Cardiac septum (tissue), 1 donor: ENCODE data around the gene POLR2L. TPM values are rescaled to one million over a fixed set of nuclear protein-coding genes. Genes with fewer than 3 reads are reported as not detected.

Source experiments
- DNase-seq: peaks from one replicate; pipeline ENCODE4 v3.0.0-alpha.2; 2020; ENCODE audit warnings: low spot score
- intact Hi-C: fragments of 100-400 bp; cut with DNase I; formaldehyde crosslinking; loops from one replicate; pipeline ENCODE4 v1.14.0; 2022
- total RNA-seq: library from RNA; stranded (reverse); fragmentation: NEBNext Ultra II Directional; extraction: Animal tissue kit (Norgen Biotek cat#: 25700); gene quantifications from one replicate; pipeline ENCODE4 v1.2.1, GENCODE V29; 2021
- donor health status: DM: no; HTN: no; CAD: no.

Gene POLR2L
- total RNA-seq, 1 donor from 2014 or later, result 202 TPM

DNA sequence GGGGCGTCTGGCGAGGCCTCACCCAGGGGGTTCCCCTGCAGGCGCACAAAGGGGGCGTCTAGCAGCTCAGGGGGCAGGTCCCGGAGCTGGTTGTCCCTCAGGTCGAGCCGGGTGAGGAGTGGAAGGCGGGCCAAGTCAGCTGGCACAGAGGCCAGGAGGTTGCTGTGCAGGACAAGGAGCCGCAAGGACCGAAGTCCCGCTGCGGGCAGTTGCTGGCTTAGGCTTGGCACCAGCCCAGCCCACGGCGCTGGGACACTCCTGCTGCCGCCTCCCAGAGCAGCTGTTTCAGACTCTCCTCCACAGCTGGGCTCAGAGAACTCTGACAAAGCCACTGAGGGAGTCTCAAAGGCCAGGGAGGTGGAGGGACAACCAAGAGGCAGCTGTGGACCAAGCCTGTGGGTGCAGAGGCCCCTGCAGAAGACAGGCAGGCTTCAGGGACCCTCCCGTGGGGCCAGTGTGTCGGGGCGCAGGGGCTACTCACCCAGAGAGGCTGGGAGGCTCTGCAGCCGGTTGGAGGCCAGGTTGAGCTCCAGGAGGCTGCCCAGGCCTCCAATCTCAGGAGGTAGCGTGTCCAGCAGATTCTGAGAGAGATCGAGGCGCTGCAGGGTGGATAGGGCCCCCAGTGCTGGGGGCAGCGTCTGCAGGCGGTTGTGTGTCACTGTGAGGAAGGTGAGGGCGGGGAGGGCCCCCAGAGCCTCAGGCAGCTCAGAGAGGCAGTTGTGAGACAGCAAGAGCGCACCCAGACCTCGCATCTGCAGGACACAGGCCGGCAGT, 39.4 kb downstream of the POLR2L start:
- DNase-seq, result no peak
- intact Hi-C loops, result no loop called here

DNA sequence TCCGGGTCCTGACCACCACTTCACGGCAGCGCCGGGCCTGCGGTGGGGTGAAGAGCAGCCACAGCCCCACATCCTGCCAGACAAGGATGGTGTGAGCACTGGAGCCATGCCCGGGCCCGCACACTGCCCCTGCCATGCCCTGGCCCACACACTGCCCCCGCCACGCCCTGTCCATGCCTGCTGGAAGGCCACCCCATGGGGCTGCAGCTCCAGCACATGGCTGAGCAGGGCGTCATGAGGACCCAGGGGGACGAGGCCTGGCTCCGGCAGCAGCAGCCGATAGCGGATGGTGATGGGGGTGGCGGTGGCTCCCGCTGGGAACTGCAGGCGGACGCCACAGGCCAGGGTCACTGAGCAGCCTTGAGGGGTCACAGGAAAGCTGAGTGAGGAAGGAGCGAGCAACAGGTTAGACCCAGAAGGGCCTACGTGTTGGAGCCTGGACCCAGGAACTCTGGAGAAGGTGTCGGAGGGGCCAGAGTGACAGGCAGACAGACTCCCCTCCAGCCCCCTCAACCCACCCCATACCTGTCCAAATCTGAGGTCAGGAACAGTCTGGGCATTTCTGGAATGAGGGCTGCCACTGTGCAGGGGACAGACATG, 40.2 kb downstream of the POLR2L start:
- intact Hi-C loops, result no loop called here
- DNase-seq, result no peak

DNA sequence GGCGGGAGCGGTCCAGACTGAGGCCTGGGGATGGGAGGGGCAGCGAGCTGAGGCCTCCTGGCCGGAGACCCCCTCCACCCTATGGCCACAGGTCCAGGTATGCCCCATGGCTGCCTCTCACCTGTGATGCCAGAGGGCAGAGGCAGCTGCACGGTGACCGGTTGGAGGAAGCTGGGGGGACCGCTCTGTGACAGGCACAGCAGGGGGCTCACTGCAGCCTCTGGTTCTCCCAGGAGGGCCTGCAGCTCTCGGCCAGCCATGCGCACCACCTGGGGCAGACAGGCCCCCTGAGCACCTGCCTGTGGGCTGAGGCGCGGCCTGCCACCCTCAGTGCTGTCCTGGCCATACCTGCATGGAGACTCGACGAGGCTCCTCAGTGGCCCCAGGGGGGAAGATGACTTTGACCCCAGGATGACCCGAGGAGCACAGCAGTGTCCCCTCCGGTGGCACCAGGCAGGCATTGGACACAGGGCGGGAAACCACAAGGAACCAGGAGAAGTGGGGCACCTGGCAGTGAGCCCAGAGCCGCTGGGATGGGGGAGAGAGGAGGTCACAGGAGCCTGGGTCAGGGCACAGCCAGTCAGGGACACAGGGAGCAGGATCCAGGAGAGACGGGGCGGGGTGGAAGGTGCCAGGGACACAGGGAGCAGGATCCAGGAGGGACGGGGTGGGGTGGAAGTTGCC, 41.1 kb downstream of the POLR2L start:
- intact Hi-C loops, result no loop called here
- DNase-seq, result no peak

DNA sequence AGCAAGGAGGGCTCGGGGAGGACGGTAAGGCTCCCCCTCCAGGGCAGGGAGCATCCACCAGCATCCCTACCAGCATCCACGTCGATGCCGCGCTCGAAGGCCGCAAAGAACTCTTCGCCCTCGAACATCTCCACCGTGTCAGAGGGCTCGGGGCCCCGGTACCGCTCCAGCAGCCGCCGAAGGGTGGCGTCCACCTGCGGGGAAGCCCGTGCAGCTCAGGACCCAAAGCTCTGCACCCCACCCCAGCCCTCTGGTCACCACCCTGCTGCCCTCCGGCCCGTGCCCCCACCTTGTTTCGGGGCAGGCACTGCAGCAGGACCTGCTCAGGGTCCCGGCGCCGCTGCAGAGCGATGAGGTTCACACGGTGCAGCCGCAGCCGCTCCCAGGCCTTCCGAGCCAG, 41.9 kb downstream of the POLR2L start:
- intact Hi-C loops, result no loop called here
- DNase-seq, result no peak

DNA sequence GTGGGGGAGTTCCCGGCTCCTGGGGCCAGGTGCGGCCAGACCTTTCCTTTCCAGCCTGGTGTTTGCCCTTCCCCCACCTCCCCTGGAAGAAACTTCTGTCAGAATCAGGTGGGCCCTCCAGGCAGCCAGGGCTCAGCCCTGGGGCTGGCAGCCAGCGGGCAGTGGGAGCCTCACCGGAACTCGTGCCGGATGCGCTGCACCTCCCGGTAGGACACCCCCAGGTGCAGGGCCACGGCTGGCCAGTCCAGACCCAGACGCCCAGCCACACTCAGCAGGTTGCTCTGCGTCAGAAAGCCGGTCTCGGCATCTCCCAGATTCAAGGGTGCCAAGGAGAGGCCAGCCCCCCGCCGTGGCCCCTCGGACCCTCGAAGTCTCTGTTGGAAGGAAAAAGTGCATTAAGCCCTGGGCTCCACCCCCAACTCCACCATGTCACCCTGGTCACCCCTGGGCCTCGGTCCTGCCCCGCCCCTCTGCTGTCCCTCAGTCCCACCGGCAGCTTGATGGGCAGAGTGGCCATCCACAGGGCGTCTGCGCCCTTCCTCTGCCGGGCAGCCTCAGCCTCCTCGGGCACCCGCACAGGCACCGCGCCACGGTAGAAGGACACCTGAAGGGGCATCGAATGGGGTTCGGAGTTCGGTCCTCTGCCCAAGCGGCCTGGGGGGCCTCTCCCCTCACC, 42.5 kb downstream of the POLR2L start:
- DNase-seq, result no peak
- intact Hi-C loops, result no loop called here

DNA sequence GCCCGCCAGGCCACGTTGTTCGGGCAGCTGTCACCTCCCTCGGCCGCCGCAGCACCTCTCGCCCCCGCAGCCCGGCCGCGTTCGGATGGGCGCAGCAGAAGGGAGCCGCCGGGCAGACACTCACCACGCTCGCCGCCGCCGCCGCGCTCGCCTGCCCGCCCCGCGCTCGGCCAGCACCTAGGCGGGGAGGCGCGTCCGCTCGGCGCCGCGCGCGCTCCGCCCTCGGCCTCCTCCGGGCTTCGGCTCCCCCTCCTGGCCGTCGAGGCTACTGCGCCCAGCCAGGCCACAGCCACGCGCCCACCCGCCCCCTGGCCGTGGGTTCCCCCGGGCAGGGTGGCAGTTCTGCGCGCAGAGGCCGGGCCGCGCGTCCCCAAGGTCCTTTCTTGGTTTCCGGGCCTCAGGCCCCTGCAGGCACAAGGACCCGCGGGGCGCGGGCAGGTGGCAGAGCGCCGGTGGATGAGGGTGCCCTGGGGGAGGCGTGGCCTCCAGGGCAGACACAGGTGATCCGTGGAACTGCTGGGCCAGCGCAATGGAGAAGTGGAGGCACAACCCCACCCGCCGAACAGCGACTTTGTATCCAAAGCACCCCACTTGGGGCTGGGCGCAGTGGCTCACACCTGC, 44.1 kb downstream of the POLR2L start, which contains the start of gene SLC25A22:
SLC25A22 (minus strand) TSS at position 189 of the 621 bp plus-strand sequence. CDS start 3,275 bp downstream, outside the sequence.
- intact Hi-C loops, result no loop called here

DNA sequence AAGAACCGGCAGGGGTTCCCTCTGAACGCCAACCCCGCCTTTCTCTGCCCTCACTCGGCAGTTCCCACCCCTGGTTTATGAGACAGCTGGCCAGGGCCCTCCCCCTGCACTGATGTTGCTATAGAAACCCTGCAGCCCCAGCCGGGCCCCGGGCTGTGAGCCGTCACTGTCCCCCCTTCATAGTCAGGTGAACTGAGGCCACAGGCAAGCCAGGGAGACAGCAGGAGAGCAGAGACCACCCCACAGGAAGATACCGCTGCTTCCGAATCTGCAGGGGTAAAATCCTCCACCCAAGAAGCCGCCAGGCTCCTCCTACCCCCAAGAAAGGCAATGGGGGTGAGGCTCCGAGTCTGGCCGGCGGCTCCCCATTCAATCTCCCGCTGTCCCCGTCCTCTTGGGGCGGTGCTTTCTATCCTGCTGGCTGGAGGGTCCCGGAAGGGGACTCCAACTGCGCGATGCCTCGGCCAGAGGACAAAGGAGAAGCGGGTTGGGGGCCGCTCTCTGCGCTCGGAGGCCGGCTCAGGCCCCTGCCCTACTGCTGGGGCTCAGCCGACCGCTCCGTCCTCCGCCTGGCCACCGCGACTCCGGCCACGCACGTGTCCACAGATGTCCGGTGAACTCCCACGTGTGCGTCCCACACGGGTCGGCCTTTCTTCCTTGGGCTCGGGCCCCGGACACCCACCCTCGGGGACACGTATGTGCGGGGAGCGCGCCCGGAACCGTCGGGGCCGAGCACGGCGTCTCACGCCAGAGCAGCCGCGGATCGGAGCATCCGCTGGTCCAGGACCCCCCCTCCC, 44.8 kb downstream of the POLR2L start:
- no peak for DNase-seq
- intact Hi-C loops, result no loop called here

More for the DNA sequence above, 44.1 kb downstream of the POLR2L start, which contains the start of gene SLC25A22:
- peak; percentile 91 for DNase-seq

DNA sequence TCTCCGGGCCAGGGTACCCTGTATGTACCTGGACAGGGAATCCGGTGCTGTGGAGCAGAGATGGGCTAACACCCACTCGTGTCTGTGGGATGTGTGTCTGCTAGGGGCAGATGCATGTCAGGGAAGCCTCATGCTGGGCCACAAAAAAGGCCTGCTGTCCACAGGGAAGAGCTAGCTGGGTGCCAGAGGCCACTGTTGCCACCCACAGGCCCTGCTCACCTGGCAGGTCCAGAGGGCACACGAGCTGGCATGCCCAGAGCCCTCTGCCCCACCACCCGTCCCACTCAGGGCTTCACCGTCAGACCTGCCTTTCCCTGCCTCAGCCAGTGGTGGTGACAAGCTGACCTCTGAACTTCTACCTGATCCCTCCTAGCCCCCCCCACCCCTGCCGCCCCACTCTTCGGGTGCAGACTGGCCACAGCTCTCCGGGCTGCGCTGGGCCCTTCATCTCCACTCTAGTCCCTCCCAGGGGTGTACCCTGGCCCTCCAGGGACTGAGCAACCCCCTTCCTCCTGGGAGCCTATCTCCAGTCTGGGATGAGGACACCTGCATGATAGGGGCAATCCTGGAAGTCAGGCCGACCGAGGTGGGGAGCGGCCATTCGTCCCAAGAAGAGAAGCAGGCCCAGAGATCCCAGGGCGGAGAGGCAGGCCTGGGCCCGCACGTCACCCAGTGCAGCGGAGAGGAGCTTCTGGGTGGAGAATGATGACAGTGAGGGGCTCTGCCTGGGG, 45.6 kb downstream of the POLR2L start:
- intact Hi-C loops, result no loop called here
- no peak for DNase-seq

DNA sequence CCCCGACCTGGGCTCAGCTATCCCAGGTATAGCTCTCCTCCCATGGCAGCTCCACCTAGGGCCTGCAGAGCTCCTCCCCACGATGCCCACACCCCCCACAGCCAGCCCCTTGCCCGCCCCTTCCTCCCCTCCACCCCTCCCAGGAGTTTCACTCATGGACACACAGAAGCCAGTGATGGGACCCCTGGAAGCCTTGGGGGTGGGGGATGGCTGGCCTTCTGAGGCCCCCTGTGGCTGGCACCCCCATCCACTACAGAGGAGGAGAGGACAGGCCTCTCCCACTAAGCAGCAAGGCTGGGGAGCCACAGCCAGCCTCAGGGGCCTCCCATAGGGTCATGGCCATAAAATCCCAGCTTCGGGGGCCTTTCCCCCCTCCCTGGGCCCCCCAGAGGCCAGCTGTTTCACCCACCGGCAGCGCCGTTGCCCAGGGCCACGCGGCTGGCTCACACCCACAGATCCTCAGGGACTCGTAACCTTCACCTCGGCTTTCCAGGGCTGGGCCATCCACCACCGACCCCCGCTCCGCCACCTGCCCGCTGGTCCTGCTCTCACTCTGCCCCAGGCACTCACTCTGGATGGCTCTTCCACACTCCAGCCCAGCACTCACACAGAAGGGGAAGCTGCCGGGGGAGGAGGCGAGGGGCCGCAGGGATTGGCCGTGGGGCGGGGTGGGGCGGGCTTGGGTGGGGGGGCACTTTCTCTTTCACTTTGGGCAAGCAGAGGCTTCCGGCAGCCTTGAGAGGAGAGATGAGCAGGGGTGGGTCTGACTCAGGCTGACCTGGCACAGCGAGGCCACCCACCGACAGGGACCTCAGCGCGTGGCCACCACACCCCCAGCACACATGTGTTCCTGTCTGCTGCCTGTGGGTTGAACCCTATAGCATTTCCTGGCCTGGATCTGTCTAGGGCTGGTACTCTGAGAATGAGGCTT, 46.4 kb downstream of the POLR2L start:
- intact Hi-C loops, result no loop called here
- no peak for DNase-seq

DNA sequence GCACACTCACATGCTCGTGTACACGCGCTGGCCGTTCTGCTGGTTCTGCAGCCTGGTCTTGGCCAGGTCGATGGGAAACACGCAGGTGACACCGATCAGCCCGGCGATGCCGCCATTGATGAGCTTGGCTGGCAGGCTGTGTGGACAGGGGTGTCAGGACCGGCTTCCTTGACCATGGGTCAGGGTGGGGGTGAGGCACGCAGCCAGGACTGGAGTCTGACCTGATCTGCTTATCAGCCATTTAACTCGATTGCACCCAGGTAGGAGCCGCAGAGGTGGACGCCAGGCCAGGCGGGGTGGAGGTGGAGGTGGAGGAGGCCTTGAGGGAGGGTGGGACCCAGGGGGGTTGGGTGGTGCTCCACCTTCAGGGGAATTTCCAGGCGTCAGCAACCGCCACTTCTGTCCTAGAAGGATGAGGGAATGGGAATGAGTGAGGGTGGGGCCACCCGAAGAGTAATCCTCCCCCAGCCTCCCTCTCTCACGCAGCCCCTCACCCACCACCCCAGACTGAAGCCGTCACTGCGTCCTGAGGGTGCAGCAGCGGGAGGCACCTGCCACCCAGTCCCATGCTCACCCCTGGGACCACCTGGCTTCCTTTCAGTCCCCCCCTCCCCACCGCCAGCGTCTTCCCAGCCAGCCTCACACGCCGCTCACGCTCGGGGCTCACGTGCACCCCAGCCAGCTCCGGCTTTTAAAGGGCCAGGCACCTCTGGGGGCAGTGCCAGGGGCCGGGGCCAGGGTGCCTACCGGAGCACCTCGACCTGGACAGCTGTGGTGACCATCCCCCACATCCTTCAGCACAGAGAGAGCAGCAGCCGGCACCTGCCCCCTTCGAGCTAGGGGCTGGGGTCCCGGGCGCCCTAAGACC, 47.3 kb downstream of the POLR2L start:
- no peak for DNase-seq
- intact Hi-C loops, result no loop called here

DNA sequence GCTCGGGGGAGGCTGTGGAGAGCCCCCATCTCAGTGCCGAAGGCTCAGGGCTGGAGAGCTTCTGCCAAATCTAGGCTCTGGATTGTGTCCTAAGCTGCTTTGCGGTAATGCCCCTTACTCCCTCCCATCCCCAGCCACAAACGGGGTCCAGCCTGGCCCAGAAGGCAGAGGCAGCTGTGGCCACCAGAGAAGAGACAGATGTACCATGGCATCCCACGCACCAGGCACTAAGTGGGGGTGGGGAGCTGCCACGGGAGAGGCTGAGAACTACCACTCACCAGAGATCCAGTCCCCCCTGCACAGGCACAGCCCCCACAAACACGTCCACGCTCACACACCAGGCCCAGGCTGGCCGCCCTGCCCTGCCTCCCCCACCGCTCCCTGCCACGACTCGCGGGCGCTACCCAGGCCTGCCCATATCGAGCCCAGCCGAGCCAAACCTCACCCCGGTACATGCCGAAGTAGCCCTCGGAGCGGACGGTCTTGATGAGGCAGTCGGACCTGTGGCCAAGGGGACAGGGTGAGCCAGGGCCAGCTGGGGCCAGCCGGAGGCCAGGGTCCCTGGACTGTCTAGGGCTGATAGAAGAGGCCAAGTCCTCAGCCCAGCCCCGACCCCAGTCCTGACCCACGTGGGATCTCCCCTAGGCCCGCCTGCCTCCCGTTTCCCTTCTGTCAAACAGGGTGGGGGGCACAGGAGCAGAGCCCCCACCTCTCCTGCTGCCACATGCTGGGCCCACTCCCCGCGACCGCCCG, 48.1 kb downstream of the POLR2L start:
- DNase-seq, result no peak

DNA sequence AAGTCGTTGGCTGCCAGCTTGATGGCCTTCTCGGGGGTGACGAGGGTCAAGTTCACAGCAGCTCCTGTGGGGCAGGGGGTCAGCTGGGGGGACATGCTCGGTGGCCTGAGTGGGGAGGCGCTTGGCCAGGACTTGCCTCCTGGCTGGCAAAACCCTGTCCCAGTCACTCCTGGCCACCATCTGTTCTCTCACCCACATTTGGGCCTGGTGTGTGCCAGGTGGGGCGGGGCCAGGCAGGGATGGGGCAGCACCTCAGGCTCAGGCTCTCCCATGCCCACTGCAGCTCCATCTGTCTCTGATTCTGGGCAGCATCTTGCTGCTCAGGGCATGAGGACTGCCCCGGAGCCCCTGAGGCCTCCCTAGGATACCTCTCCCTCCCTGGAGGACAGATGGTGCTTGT, 48.8 kb downstream of the POLR2L start:
- intact Hi-C loops, result no loop called here
- DNase-seq, result no peak

More for the DNA sequence above, 48.1 kb downstream of the POLR2L start:
- intact Hi-C loops, result no loop called here

DNA sequence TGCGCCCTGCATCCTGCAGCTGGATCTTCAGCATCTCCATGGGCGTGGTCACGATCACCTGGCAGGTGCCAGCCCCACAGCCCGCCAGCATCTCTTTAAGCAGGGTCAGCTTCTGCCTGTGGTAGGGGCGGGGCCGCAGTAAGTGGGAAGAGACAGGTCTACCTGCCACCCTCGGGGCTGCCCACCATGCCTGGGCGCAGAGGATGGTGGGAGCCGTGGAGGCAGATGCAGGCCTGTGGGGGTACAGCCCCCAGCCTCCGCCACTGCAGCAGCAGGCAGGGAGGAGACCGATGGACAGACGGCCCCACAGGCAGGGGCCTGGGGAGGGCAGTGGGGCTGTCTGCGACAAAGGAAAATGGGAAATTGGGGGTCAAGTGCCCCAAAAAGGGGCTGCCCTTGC, 49.5 kb downstream of the POLR2L start:
- DNase-seq, result no peak
- intact Hi-C loops, result no loop called here

DNA sequence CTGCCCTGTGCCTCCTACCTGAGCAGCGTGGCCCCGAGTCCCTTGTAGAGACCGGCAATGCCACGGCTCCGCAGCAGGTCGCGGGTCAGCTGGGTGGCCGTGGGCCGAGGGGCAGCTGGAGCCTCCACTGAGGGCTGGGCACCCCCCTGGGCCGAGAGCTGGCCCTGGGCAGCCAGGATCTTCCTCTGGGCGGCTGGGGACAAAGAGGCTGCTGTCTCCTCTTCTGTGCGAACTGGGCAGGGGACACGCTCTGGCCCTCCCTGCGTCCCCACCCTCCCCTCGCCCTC, 49.9 kb downstream of the POLR2L start:
- intact Hi-C loops, result no loop called here
- no peak for DNase-seq

DNA sequence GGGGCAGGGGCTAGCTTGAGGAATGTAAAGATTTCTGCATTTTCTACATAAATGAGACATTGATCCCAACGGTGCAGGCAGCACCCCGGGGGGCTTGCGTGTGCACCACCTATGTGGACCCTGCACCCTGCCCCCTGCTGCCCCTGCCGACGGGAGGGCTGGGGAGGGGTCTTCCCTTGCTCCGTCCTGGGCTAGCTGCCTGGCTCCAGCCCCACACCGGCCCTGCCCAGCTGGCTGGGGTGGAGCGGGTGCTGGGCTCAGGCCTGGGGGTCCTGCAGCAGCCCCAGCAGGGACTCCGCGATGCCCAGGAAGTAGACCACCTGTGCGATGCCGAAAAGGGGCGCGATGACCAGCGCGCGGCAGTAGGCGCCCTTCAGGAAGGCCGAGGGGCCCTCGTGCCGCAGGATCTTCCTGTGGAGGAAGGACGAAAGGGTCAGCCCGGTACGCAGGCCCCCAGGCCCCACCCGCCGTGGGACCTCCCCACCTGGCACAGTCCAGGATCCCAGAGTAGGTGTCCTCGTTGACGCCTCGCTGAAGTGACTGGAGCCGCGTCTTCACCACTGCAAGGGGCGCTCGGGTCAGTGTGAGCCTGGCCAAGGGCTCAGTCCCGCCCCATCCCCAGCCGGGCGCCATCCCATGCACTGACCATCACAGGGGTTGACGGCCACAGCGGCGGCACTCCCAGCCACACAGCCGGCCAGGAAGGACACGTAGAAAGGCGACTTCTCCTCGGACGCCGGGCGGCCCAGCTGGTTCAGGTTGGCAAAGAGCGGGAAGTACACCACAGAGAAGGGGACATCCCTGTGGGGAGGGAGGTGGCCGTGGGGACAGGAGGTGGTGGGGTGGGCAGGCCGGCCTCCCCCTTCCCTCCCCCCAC, 50.4 kb downstream of the POLR2L start:
- intact Hi-C loops, result no loop called here
- DNase-seq, result no peak
